SK-N-SH (cell line): ENCODE results near the gene NIN.

ENCODE experiments used
- CTCF ChIP-seq: fragments of 200-600 bp; sonication (generic); IDR thresholded peaks from 2 replicates; pipeline ENCODE4 v1.6.1; 2017; ENCODE audit warnings: antibody characterized with exemption, mild to moderate bottlenecking, moderate library complexity
- EP300 ChIP-seq, 2 experiments: IDR thresholded peaks; 2 replicates each; pipeline versions ENCODE4 v1.4.0 to v1.6.1; 2012; ENCODE audit warnings: borderline replicate concordance in 1 of 2, low read depth in 1 of 2, low read length in 1 of 2
- IRF3 ChIP-seq: fragments of 150-350 bp; IDR thresholded peaks from 2 replicates; pipeline ENCODE4 v1.6.1; 2016; ENCODE audit warnings: mild to moderate bottlenecking, low read depth, low read length
- POLR2AphosphoS5 ChIP-seq: IDR thresholded peaks from 2 replicates; pipeline ENCODE4 v1.6.1; 2012; ENCODE audit warnings: low read depth, low read length
- RAD21 ChIP-seq: IDR thresholded peaks from 2 replicates; pipeline ENCODE4 v1.6.1; 2012; ENCODE audit warnings: mild to moderate bottlenecking, low read length
- REST ChIP-seq: IDR thresholded peaks from 2 replicates; pipeline ENCODE4 v1.6.1; 2012; ENCODE audit warnings: mild to moderate bottlenecking, low read depth, low read length, moderate library complexity

- TF ChIP-seq CTCF (no peak), POLR2AphosphoS5 (peak; percentile 54), EP300 (IDR thresholded peaks at IDR 0.05; ENCODE audit: borderline replicate concordance in 1 of 2, low read depth in 1 of 2, low read length in 1 of 2) (no peak), RAD21 (no peak), IRF3 (no peak), REST (no peak)
These were observed at the start of gene NIN for GRCh38 chr14:50830932-50831725.
